ENCODE measurements around the gene NSUN2. TPM values are rescaled to one million over a fixed set of nuclear protein-coding genes. Genes with fewer than 3 reads are reported as not detected.

NSUN2 gene
- polyA plus RNA-seq, 3 donors, result 24.4 to 63.4 (median 25.6) TPM

DNA sequence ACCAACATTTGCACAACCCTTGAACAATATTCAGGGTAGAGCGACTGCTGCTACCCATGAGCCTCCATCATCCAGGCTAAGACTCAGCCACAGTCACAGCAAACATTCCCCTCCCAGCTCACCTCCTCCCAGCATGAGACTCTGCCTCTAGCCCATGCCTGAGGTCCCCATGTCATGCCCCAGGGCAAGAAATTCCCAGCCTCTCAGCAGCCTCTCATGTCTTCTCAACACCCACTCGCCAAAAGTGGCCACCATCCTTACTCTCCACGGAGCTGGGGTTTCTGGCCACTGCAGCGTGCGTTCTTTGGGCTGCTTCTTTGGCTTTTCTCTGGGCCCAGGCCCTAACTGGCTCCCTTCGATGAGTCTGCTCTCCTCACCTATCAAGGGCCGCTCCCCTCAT lies 82.2 kb downstream of the NSUN2 start:
- intact Hi-C loops (cut with micrococcal nuclease), result no loop called here
- WGBS (ENCODE audit: insufficient coverage), result 92% methylated on average over 7 of the region's 7 CpGs

More for the DNA sequence above, 82.2 kb downstream of the NSUN2 start:
- Histone ChIP-seq H3K36me3 (replicated peaks in 1 of 2; ENCODE audit: control insufficient read depth in 1 of 2, insufficient read depth in 2 of 2, low read length in 2 of 2) (no peaks in the 10 kb centered on the region), H2AFZ (ENCODE audit: insufficient read depth, low read depth, low read length, poor library complexity, severe bottlenecking) (no peak overlapping the region), H3K4me3 (replicated peaks in 1 of 3; ENCODE audit: low read depth in 2 of 3, low read length in 3 of 3) (no peak overlapping the region), H3K4me2 (replicated peaks; ENCODE audit: extremely low read depth, low read length, poor library complexity, severe bottlenecking) (no peak overlapping the region), H3K9ac (ENCODE audit: insufficient read depth, low read length, poor library complexity, severe bottlenecking) (no peak overlapping the region), H3K27me3 (ENCODE audit: control insufficient read depth in 2 of 2, insufficient read depth in 2 of 2, low read length in 2 of 2) (no peaks in the 10 kb centered on the region), H3K9me3 (replicated peaks in 1 of 2; ENCODE audit: control insufficient read depth in 1 of 2, insufficient read depth in 1 of 2, low read length in 2 of 2) (no peaks in the 10 kb centered on the region), H3K4me1 (ENCODE audit: control insufficient read depth in 1 of 2, insufficient read depth in 2 of 2, low read length in 2 of 2) (no peaks in the 10 kb centered on the region), H3K79me2 (ENCODE audit: insufficient read depth, low read length) (no peaks in the 10 kb centered on the region), H4K20me1 (ENCODE audit: insufficient read depth, low read length) (no peaks in the 10 kb centered on the region), H3K27ac (ENCODE audit: low read depth in 1 of 2, low read length in 2 of 2) (no peak overlapping the region)
- DNase-seq, result no peak
- Mint-ChIP-seq H3K27ac (no peak overlapping the region), H3K9me3 (peaks cover 0 to 6% (median 1%) of the 10 kb centered on the region in 7 donors), H3K4me1 (no peaks in the 10 kb centered on the region), H3K27me3 (ENCODE audit: low read depth in 3 of 3) (peaks cover 2 to 4% (median 3%) of the 10 kb centered on the region in 3 donors), H3K36me3 (no peaks in the 10 kb centered on the region), H3K4me3 (no peak overlapping the region)
- no peak for TF ChIP-seq CTCF (IDR thresholded peaks at IDR 0.05)

Other genes with a start within 250 kb of the NSUN2 start
- gene UBE2QL1, start 184.2 kb downstream of the NSUN2 start, polyA plus RNA-seq, result not detected
- gene SRD5A1, start 396 bp upstream of the NSUN2 start, polyA plus RNA-seq, result 10 to 100 TPM; 21.2 to 34.7 (median 26.0) TPM
- gene TENT4A, start 80.4 kb upstream of the NSUN2 start, polyA plus RNA-seq, result 10 to 100 TPM in 1 of 3 donors, under 1 TPM in 2; 0.17 to 15.6 (median 0.44) TPM

All from CD14-positive monocyte (primary cell).